SJSA1 (cell line): ENCODE results near the gene TEKTIP1. TPM values are rescaled to one million over a fixed set of nuclear protein-coding genes. Genes with fewer than 3 reads are reported as not detected.
"Not testable (repeated sequence)": the region's sequence is repeated elsewhere in the genome, so short reads cannot be mapped to it uniquely, and the experiment has no call there.

Experiments
- DNase-seq, 2 experiments: peaks; one replicate each; pipeline ENCODE4 v3.0.0-alpha.2; 2015 to 2020; ENCODE audit warnings: low spot score in 2 of 2, low read depth in 1 of 2
- H3K27ac ChIP-seq: fragments of 250-450 bp; sonication (Bioruptor Pico); 2 replicates; pipeline ENCODE4 v1.5.1; 2020; ENCODE audit warnings: mild to moderate bottlenecking, moderate library complexity
- H3K27me3 ChIP-seq: fragments of 250-450 bp; sonication (Bioruptor Pico); replicated peaks from 2 replicates; pipeline ENCODE4 v1.5.1; 2020; ENCODE audit warnings: mild to moderate bottlenecking, moderate library complexity
- H3K36me3 ChIP-seq: fragments of 250-450 bp; sonication (Bioruptor Pico); 2 replicates; pipeline ENCODE4 v1.5.1; 2020; ENCODE audit warnings: mild to moderate bottlenecking
- H3K4me1 ChIP-seq: fragments of 250-450 bp; sonication (Bioruptor Pico); replicated peaks from 2 replicates; pipeline ENCODE4 v1.6.1; 2021; ENCODE audit warnings: mild to moderate bottlenecking
- H3K4me3 ChIP-seq: fragments of 250-450 bp; sonication (Bioruptor Pico); 2 replicates; pipeline ENCODE4 v1.5.1; 2020; ENCODE audit warnings: mild to moderate bottlenecking
- H3K9me3 ChIP-seq: fragments of 250-450 bp; sonication (Bioruptor Pico); replicated peaks from 2 replicates; pipeline ENCODE4 v1.5.1; 2020; ENCODE audit warnings: mild to moderate bottlenecking
- total RNA-seq: library from RNA; depleted of rRNA; stranded (reverse); fragments of >200 nt; shearing (Covaris generic); gene quantifications from 2 replicates; pipeline ENCODE4 v1.2.3, GENCODE V29; 2014

Gene TEKTIP1
- total RNA-seq, 1 experiment from 2014 or later: 0.26 TPM

DNA sequence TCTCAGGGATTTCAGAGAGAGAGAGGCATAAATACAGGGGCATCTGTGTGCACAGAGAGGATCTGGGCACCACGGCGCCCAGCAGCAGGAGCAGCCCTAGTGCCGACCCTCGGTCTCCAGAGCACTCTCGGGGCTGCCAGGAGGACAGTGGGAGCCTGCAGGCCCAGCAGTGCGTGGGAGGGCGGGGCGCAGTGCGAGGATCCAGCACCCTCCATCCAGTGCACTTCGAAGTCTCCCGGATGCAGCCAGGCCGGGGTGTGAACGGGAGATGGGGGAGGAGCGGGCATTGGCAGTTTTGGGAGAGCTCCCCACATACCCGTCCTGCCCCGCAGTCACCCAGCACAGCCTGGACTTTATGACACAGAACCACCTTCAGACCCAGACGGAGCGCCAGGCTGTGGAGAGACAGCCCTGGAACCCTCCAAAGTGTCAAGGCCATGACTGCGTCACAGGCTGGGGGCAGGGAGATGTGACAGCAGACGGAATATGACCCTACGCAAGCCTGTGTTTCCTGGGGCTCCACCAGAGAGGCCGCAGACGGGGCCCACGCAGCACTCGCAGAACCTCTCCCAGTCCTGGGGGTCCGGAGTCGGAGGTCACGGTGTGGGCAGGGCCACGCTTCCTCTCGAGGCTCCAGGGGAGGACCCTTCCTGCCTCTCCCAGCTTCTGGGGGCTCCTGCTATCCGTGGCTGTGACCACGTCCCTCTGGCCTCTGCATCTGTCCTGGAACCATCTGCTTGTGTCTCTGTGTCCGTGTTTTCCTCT is 14.7 kb upstream of the TEKTIP1 start:
- no peak for DNase-seq
- no peak overlapping the region for H3K4me3 ChIP-seq
- no peaks in the 10 kb centered on the region for H3K27me3 ChIP-seq
- H3K9me3 ChIP-seq: no peaks in the 10 kb centered on the region
- peaks cover 91% of the 10 kb centered on the region for H3K36me3 ChIP-seq
- no peak overlapping the region for H3K27ac ChIP-seq
- H3K4me1 ChIP-seq: no peaks in the 10 kb centered on the region

GRCh38 chr19:3524904-3525451 is 14.0 kb upstream of the TEKTIP1 start:
- H3K9me3 ChIP-seq: no peaks in the 10 kb centered on the region
- no peak overlapping the region for H3K4me3 ChIP-seq
- no peaks in the 10 kb centered on the region for H3K27me3 ChIP-seq
- H3K36me3 ChIP-seq: peaks cover 83% of the 10 kb centered on the region
- H3K27ac ChIP-seq: no peak overlapping the region
- no peaks in the 10 kb centered on the region for H3K4me1 ChIP-seq
- no peak for DNase-seq

DNA sequence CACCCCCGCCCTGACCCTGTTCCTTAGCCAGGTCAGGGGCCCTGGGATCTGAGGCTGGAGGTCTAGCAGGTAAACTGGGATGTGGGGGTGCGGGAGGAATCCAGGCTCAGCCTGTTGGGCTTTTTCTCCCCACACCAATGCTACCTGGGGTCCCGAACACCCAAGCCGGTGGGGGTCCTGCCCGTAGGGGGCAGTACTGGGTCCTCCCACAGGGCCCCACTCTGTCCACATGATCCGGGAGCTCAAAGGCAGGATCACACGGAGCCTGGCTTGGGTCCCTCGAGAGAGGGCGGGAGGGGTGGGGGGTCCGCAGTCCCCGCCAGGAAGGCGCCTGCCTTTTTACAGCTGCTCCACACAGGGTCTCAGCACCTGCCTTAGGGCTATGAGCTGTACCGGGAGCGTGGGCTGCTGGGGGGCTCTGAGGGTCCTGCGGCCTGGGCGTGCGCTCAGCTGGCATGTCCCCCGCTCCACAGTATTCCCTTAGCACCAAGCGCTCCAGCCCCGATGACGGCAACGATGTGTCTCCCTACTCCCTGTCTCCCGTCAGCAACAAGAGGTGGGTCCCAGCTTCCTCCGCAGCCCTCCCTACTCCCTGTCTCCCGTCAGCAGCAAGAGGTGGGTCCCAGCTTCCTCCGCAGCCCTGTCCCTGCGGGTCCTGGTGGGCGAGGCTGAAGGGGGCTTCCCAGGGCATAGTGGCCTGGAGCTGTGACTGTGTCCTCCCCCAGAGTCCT is 12.3 kb upstream of the TEKTIP1 start:
- Histone ChIP-seq H3K27me3 (no peaks in the 10 kb centered on the region), H3K9me3 (no peaks in the 10 kb centered on the region), H3K36me3 (peaks cover 79% of the 10 kb centered on the region), H3K4me1 (no peaks in the 10 kb centered on the region), H3K4me3 (no peak overlapping the region), H3K27ac (no peak overlapping the region)
- no peak for DNase-seq

DNA sequence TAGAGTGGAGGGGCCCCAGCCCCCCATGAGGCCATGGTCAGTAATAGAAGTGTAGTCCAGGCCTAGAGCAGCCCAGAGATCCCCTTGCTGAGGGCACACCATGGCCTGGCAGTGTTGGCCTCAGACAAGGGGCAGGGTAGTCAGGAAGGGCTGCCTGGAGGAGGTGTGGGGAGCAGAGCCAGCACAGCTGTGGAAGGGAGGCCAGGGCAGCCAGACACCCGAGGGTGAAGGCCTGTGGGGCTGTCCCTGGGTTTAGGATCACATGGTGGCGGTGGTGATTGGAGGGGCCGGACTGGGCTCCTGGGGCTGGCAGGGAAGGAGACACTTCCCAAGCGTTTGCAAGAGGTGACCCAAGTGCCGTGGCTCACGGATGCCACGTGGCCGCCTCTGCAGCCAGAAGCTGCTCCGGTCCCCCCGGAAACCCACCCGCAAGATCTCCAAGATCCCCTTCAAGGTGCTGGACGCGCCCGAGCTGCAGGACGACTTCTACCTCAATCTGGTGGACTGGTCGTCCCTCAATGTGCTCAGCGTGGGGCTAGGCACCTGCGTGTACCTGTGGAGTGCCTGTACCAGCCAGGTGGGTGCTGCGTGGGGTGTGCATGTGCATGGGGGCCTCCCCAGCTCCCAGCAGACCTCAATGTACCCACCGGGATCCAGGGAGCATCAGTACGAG is 11.6 kb upstream of the TEKTIP1 start:
- H3K36me3 ChIP-seq: peaks cover 79% of the 10 kb centered on the region
- no peak overlapping the region for H3K27ac ChIP-seq
- no peaks in the 10 kb centered on the region for H3K9me3 ChIP-seq
- no peak for DNase-seq
- H3K4me3 ChIP-seq: no peak overlapping the region
- H3K4me1 ChIP-seq: no peaks in the 10 kb centered on the region
- H3K27me3 ChIP-seq: no peaks in the 10 kb centered on the region

- no peak for DNase-seq
- H3K36me3 ChIP-seq: peaks cover 79% of the 10 kb centered on the region
Observed at GRCh38 chr19:3528080-3528479, 10.9 kb upstream of the TEKTIP1 start.

GRCh38 chr19:3528539-3529211 is 10.3 kb upstream of the TEKTIP1 start:
- no peak overlapping the region for H3K4me3 ChIP-seq
- H3K36me3 ChIP-seq: peaks cover 79% of the 10 kb centered on the region
- H3K27me3 ChIP-seq: no peaks in the 10 kb centered on the region
- DNase-seq: no peak
- H3K9me3 ChIP-seq: no peaks in the 10 kb centered on the region
- H3K27ac ChIP-seq: no peak overlapping the region
- no peaks in the 10 kb centered on the region for H3K4me1 ChIP-seq

More at GRCh38 chr19:3528080-3528479, 10.9 kb upstream of the TEKTIP1 start:
- no peak overlapping the region for H3K4me3 ChIP-seq
- no peaks in the 10 kb centered on the region for H3K9me3 ChIP-seq
- no peaks in the 10 kb centered on the region for H3K27me3 ChIP-seq
- H3K27ac ChIP-seq: no peak overlapping the region
- H3K4me1 ChIP-seq: no peaks in the 10 kb centered on the region

GRCh38 chr19:3529299-3529698 is 9.7 kb upstream of the TEKTIP1 start:
- DNase-seq: not testable (repeated sequence)

GRCh38 chr19:3530389-3530788 is 8.6 kb upstream of the TEKTIP1 start:
- Histone ChIP-seq H3K4me1 (no peaks in the 10 kb centered on the region), H3K27me3 (no peaks in the 10 kb centered on the region), H3K9me3 (no peaks in the 10 kb centered on the region), H3K36me3 (peaks cover 79% of the 10 kb centered on the region), H3K4me3 (no peak overlapping the region), H3K27ac (no peak overlapping the region)
- DNase-seq: no peak

More at GRCh38 chr19:3529299-3529698, 9.7 kb upstream of the TEKTIP1 start:
- peaks cover 78% of the 10 kb centered on the region for H3K36me3 ChIP-seq
- H3K4me1 ChIP-seq, H3K9me3 ChIP-seq, H3K4me3 ChIP-seq, H3K27me3 ChIP-seq, H3K27ac ChIP-seq: not testable (repeated sequence)

GRCh38 chr19:3531716-3532115 is 7.3 kb upstream of the TEKTIP1 start:
- Histone ChIP-seq H3K36me3 (peaks cover 79% of the 10 kb centered on the region), H3K4me1 (no peaks in the 10 kb centered on the region), H3K4me3 (no peak overlapping the region), H3K27me3 (no peaks in the 10 kb centered on the region), H3K27ac (no peak overlapping the region), H3K9me3 (no peaks in the 10 kb centered on the region)
- DNase-seq: no peak

- Histone ChIP-seq H3K9me3 (no peaks in the 10 kb centered on the region), H3K4me3 (no peak overlapping the region), H3K36me3 (peaks cover 78% of the 10 kb centered on the region), H3K27me3 (no peaks in the 10 kb centered on the region), H3K27ac (no peak overlapping the region), H3K4me1 (no peaks in the 10 kb centered on the region)
- DNase-seq: no peak
Observed at GRCh38 chr19:3532154-3532786, 6.7 kb upstream of the TEKTIP1 start.

DNA sequence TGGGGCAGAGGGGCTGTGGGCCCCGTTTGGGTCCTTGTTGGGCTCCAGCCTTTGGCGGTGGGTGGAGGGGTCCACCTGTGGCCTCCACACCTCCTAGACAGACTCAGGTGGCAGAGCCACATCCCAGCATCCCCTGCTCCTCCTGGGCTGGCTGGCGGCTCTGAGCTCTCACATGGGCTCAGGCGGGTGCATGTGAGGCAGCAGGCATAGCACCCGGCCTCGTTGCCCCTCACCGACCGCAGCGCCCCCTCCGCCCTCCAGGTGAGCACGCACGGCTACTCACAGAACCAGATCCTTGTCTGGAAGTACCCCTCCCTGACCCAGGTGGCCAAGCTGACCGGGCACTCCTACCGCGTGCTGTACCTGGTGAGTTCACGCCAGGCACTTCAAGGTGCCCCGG is 5.9 kb upstream of the TEKTIP1 start:
- no peak for DNase-seq
- Histone ChIP-seq H3K4me3 (no peak overlapping the region), H3K9me3 (no peaks in the 10 kb centered on the region), H3K4me1 (peaks cover 4% of the 10 kb centered on the region), H3K36me3 (peaks cover 76% of the 10 kb centered on the region), H3K27me3 (no peaks in the 10 kb centered on the region), H3K27ac (no peak overlapping the region)

GRCh38 chr19:3533563-3534216 is 5.3 kb upstream of the TEKTIP1 start:
- peaks cover 10% of the 10 kb centered on the region for H3K4me1 ChIP-seq
- peaks cover 77% of the 10 kb centered on the region for H3K36me3 ChIP-seq
- no peak overlapping the region for H3K4me3 ChIP-seq
- no peaks in the 10 kb centered on the region for H3K27me3 ChIP-seq
- no peak for DNase-seq
- H3K27ac ChIP-seq: no peak overlapping the region
- no peaks in the 10 kb centered on the region for H3K9me3 ChIP-seq
